Stimulated activated CD4-positive, alpha-beta T cell treated with anti-CD3 and anti-CD28 coated beads, TNF-alpha, amount 100 ng/mL, for 48 hours (primary cell): ENCODE results near the gene TMEM252.

Source experiments
- DNase-seq, 3 donors: peaks; one replicate each; pipeline ENCODE4 v3.0.0-alpha.2; 2020; ENCODE audit warnings: low read depth in 3 of 3

Gene TMEM252

GRCh38 chr9:68500457-68501381 is 40.0 kb downstream of the TMEM252 start:
- no peak for DNase-seq

- DNase-seq: no peak
These were observed 41.9 kb downstream of the TMEM252 start for GRCh38 chr9:68498816-68499215.

GRCh38 chr9:68497629-68498028 is 43.1 kb downstream of the TMEM252 start:
- no peak for DNase-seq

GRCh38 chr9:68496356-68496755 is 44.3 kb downstream of the TMEM252 start:
- no peak for DNase-seq

- DNase-seq: no peak
These were observed 45.4 kb downstream of the TMEM252 start for GRCh38 chr9:68495247-68495646.

- no peak for DNase-seq
These were observed 46.6 kb downstream of the TMEM252 start for GRCh38 chr9:68493958-68494577.

- no peak for DNase-seq
These were observed 47.1 kb downstream of the TMEM252 start for GRCh38 chr9:68493541-68493940.

- DNase-seq: no peak
These were observed 47.9 kb downstream of the TMEM252 start for GRCh38 chr9:68492806-68493205.

- no peak for DNase-seq
These were observed 51.0 kb downstream of the TMEM252 start for GRCh38 chr9:68489646-68490045.

GRCh38 chr9:68488126-68488525 is 52.6 kb downstream of the TMEM252 start:
- no peak for DNase-seq
